Measurements from ENCODE around the gene CCDC92.
A peak's percentile ranks its signal among the peaks of the same experiment; 100 is the strongest.

CCDC92 gene

DNA sequence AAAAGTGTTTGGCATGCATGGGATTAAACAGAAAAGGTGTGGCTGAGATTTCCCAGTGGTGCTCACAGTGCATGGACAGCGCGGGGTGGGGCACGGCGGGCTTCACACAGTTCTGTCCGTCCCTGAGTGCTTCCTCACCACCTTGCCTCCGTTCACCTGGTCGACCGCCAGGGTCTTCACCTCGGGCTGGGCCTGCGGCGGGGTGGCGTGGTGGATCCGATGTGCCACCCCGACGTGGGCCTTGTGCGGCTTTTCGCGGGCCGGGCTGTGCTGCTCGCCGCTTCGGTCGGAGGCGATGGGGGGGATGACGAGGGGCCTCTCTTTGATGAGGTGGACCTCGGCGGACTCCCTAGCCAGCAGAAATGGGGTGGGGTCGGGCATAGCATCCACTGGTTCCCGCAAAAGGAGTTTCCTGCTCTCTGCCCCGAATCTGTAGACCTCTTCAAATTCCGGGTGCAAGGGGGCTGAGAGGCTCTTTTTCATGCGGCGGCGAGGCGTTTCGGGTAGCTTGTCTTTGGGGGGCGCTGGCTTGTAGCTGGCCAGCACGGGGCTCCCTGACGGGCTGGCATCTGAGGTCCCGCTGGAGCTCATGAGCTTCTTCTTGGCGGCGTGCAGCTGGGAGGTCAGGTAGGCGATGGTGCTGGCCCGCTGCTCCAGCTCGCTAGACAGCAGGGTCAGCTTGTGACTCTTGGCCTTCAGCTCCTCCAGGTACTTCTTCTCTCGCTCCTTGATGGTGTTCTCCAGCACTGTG, 35.5 kb downstream of the CCDC92 start:
- H3K4me3 Mint-ChIP-seq = peak overlapping the region; percentile 42 to 43
- H3K36me3 Mint-ChIP-seq = peaks cover 18 to 37% of the 10 kb centered on the region in 2 donors

DNA sequence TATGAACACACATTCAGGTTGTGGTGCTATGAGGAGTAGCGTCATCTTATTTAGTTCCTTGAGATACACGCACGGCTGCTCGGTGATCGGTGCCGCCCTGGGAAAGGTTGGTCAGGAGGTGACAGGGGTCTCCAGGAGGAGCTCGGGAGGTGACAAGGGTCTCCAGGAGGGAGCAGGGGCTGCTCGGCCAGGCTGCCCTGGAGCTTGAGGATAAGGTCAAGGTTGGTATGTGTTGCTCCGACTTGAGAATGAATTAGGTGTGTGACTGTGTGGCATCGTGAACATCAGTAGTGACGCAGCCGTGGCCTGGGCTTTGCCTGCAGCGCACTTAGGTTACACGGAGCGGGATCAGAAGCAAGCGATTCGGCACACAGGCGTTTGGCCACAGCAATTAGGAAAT, 36.2 kb downstream of the CCDC92 start:
- Mint-ChIP-seq H3K27me3 (peaks cover 0 to 9% of the 10 kb centered on the region in 2 donors), H3K27ac (peak overlapping the region; percentile 76), H3K4me3 (no peak overlapping the region), H3K4me1 (peaks cover 20% of the 10 kb centered on the region in 2 donors), H3K9me3 (peaks cover 0 to under 1% of the 10 kb centered on the region in 2 donors), H3K36me3 (peaks cover 12 to 31% of the 10 kb centered on the region in 2 donors)
- ATAC-seq (replicated peaks) (no peak), DNase-seq (no peak)

More for the DNA sequence above, 35.5 kb downstream of the CCDC92 start:
- Mint-ChIP-seq H3K27ac (peak overlapping the region; percentile 81), H3K4me1 (peaks cover 20 to 21% of the 10 kb centered on the region in 2 donors), H3K9me3 (peaks cover 0 to 5% of the 10 kb centered on the region in 2 donors), H3K27me3 (peaks cover 0 to 2% of the 10 kb centered on the region in 2 donors)
- DNase-seq (no peak), ATAC-seq (replicated peaks) (no peak)

- ATAC-seq (replicated peaks) (no peak), DNase-seq (no peak)
- H3K27me3 Mint-ChIP-seq = peaks cover 0 to 9% of the 10 kb centered on the region in 2 donors
- no peak overlapping the region for H3K27ac Mint-ChIP-seq
- peaks cover 20% of the 10 kb centered on the region in 2 donors for H3K4me1 Mint-ChIP-seq
- no peaks in the 10 kb centered on the region for H3K9me3 Mint-ChIP-seq
- H3K4me3 Mint-ChIP-seq = no peak overlapping the region
- peaks cover 7 to 27% of the 10 kb centered on the region in 2 donors for H3K36me3 Mint-ChIP-seq
These were observed 36.7 kb downstream of the CCDC92 start for GRCh38 chr12:123935956-123936355.

- Mint-ChIP-seq H3K4me1 (peaks cover 20% of the 10 kb centered on the region in 2 donors), H3K27me3 (peaks cover 0 to 10% of the 10 kb centered on the region in 2 donors), H3K9me3 (no peaks in the 10 kb centered on the region), H3K36me3 (peaks cover 7 to 21% of the 10 kb centered on the region in 2 donors), H3K4me3 (no peak overlapping the region), H3K27ac (peak overlapping the region; percentile 42)
- DNase-seq = no peak
- peak in 1 of 2 donors; percentile 29 for ATAC-seq (replicated peaks)
These were observed 37.8 kb downstream of the CCDC92 start for GRCh38 chr12:123934829-123935228.

- DNase-seq (no peak), ATAC-seq (replicated peaks) (peak; percentile 35 to 36)
- peaks cover 0 to 17% of the 10 kb centered on the region in 2 donors for H3K27me3 Mint-ChIP-seq
- H3K36me3 Mint-ChIP-seq = peaks cover 7 to 21% of the 10 kb centered on the region in 2 donors
- H3K4me1 Mint-ChIP-seq = peaks cover 19 to 21% of the 10 kb centered on the region in 2 donors
- H3K27ac Mint-ChIP-seq = no peak overlapping the region
- no peaks in the 10 kb centered on the region for H3K9me3 Mint-ChIP-seq
- no peak overlapping the region for H3K4me3 Mint-ChIP-seq
These were observed 38.5 kb downstream of the CCDC92 start for GRCh38 chr12:123934016-123934620.

DNA sequence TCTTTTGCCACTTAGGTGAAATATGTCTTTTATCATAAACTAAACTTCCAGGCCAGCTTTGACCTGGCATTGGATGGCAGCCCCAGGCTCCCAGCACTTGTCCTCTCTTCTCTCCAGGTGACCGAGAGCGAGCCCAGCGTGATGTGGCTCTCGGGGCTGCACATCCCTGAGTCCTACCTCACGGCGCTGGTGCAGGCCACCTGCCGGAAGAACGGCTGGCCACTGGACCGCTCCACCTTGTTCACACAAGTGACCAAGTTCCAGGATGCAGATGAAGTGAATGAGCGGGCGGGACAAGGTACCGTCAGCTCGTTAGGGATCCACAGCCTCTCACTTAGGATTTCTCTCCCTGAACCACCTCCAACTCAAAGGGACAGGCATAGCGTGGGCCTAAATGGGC, 39.4 kb downstream of the CCDC92 start:
- no peak for ATAC-seq (replicated peaks)
- H3K4me3 Mint-ChIP-seq = no peak overlapping the region
- no peak for DNase-seq
- H3K9me3 Mint-ChIP-seq = no peaks in the 10 kb centered on the region
- peaks cover 0 to 24% of the 10 kb centered on the region in 2 donors for H3K27me3 Mint-ChIP-seq
- H3K36me3 Mint-ChIP-seq = peaks cover 7 to 18% of the 10 kb centered on the region in 2 donors
- peaks cover 18% of the 10 kb centered on the region in 2 donors for H3K4me1 Mint-ChIP-seq
- H3K27ac Mint-ChIP-seq = no peak overlapping the region

GRCh38 chr12:123931686-123932321, 40.8 kb downstream of the CCDC92 start:
- Mint-ChIP-seq H3K4me3 (no peak overlapping the region), H3K4me1 (peaks cover 14 to 18% of the 10 kb centered on the region in 2 donors), H3K27me3 (peaks cover under 1 to 38% of the 10 kb centered on the region in 2 donors), H3K36me3 (peaks cover 7 to 10% of the 10 kb centered on the region in 2 donors), H3K9me3 (no peaks in the 10 kb centered on the region), H3K27ac (no peak overlapping the region)
- ATAC-seq (replicated peaks) (no peak), DNase-seq (no peak)

- Mint-ChIP-seq H3K4me1 (peaks cover 12 to 18% of the 10 kb centered on the region in 2 donors), H3K27me3 (peaks cover 4 to 38% of the 10 kb centered on the region in 2 donors), H3K4me3 (no peak overlapping the region), H3K9me3 (no peaks in the 10 kb centered on the region), H3K27ac (no peak overlapping the region), H3K36me3 (no peaks in the 10 kb centered on the region)
- DNase-seq (no peak), ATAC-seq (replicated peaks) (no peak)
These were observed 42.6 kb downstream of the CCDC92 start for GRCh38 chr12:123929946-123930583.

GRCh38 chr12:123928897-123929296, 43.7 kb downstream of the CCDC92 start:
- Mint-ChIP-seq H3K4me3 (peak overlapping the region in 1 of 2 donors; percentile 56), H3K27me3 (peaks cover 15 to 49% of the 10 kb centered on the region in 2 donors), H3K36me3 (no peaks in the 10 kb centered on the region), H3K9me3 (no peaks in the 10 kb centered on the region), H3K4me1 (peaks cover 12 to 18% of the 10 kb centered on the region in 2 donors), H3K27ac (no peak overlapping the region)
- DNase-seq = no peak
- no peak for ATAC-seq (replicated peaks)

DNA sequence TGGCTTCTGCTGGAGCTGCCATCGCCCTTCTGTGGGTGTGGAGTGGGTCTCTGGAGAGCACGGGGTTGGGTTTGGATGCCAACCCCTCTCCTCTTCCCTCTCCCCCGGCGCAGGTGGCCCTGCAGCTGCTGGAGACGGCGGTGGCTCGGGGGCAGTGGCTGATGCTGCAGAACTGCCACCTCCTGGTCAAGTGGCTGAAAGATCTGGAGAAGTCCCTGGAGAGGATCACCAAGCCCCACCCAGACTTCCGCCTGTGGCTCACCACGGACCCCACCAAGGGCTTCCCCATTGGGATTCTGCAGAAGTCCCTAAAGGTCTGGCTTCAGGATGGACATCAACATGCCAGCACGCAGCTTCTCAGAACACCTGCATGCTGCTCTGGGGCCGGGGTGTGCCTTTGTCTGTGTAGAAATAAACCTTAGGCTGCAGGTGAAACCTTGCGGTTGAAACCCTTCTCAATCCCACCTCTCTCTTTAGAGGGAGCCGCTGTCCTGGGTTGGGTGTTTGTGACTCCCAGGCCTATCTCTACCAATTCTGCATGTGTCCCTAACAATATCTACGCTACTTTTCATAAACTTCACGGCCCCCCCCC, 44.3 kb downstream of the CCDC92 start:
- no peaks in the 10 kb centered on the region for H3K36me3 Mint-ChIP-seq
- peaks cover 15 to 53% of the 10 kb centered on the region in 2 donors for H3K27me3 Mint-ChIP-seq
- H3K4me1 Mint-ChIP-seq = peaks cover 12 to 18% of the 10 kb centered on the region in 2 donors
- H3K9me3 Mint-ChIP-seq = no peaks in the 10 kb centered on the region
- H3K4me3 Mint-ChIP-seq = peak overlapping the region in 1 of 2 donors; percentile 56
- H3K27ac Mint-ChIP-seq = no peak overlapping the region
- DNase-seq (peak; percentile 31), ATAC-seq (replicated peaks) (peak; percentile 69 to 75)

DNA sequence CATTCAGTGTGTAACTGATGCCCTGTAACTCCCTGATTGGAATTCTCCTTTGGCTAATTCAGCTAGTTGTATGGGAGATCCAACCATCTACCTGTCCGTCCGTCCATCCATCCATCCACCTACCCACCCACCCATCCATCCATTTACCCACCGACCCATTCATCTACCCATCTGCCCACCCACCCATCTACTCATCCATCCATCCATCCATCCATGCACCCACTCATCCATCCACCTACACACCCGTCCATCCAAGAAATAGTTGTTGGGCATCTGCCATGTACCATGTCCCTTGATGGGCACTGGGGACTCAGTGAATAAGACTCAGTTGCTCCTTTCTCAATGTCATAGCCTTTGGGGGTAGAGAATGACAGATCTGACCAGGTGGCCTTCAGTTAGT, 48.1 kb downstream of the CCDC92 start:
- H3K4me1 Mint-ChIP-seq = peaks cover 14 to 18% of the 10 kb centered on the region in 2 donors
- H3K4me3 Mint-ChIP-seq = no peak overlapping the region
- ATAC-seq (replicated peaks) (no peak), DNase-seq (no peak)
- H3K27me3 Mint-ChIP-seq = peaks cover 19 to 47% of the 10 kb centered on the region in 2 donors
- H3K36me3 Mint-ChIP-seq = no peaks in the 10 kb centered on the region
- no peaks in the 10 kb centered on the region for H3K9me3 Mint-ChIP-seq
- no peak overlapping the region for H3K27ac Mint-ChIP-seq

DNA sequence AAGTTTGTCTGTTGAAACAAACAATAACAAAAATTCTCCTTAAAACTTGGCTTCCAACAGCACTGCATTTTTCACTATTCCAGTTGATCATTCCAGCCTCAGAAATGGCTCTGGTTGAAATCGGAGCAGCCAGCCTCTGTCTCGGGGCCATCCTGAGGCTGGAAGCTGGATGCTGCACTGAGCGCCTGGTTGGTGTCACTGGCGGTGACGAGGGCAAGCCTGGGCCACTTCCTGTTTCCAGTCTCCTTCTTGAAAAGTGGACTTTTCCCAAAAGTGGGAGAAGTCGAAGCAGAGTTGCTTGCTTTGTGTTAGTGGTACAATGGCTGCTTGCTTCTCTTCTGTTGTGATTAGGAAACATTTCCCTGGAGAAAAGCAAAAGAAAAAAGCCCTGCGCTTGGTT, 48.7 kb downstream of the CCDC92 start:
- Mint-ChIP-seq H3K4me3 (peak overlapping the region in 1 of 2 donors; percentile 19), H3K4me1 (peaks cover 13 to 16% of the 10 kb centered on the region in 2 donors), H3K36me3 (no peaks in the 10 kb centered on the region), H3K27ac (no peak overlapping the region), H3K9me3 (no peaks in the 10 kb centered on the region), H3K27me3 (peaks cover 19 to 42% of the 10 kb centered on the region in 2 donors)
- no peak for ATAC-seq (replicated peaks)
- DNase-seq = no peak

- no peak for ATAC-seq (replicated peaks)
- H3K36me3 Mint-ChIP-seq = no peaks in the 10 kb centered on the region
- no peak for DNase-seq
- no peak overlapping the region for H3K4me3 Mint-ChIP-seq
- H3K9me3 Mint-ChIP-seq = no peaks in the 10 kb centered on the region
- peaks cover 19 to 33% of the 10 kb centered on the region in 2 donors for H3K27me3 Mint-ChIP-seq
- peaks cover 6 to 7% of the 10 kb centered on the region in 2 donors for H3K4me1 Mint-ChIP-seq
- H3K27ac Mint-ChIP-seq = no peak overlapping the region
These were observed 49.6 kb downstream of the CCDC92 start for GRCh38 chr12:123923038-123923437.

DNA sequence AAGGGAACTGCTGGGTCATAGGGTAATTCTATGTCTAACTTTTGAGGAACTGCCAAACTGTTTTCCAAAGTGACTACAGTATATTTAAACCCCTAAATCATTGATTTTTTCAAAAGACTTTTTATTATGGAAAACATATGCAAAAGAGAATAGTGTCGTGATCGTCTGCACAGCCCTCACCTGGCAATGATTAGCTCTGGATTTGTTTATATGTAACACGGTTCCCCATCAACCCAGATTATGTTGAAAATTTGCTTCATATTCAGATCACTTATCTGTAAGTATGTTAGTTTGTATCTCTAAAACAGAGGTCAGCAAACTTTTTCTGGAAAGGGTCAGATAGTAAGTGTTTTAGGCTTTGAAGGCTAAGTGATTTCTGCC, 52.7 kb downstream of the CCDC92 start:
- ATAC-seq (replicated peaks) (no peak), DNase-seq (no peak)
- Mint-ChIP-seq H3K36me3 (no peaks in the 10 kb centered on the region), H3K4me3 (no peak overlapping the region), H3K9me3 (no peaks in the 10 kb centered on the region), H3K4me1 (peaks cover 0 to 3% of the 10 kb centered on the region in 2 donors), H3K27me3 (peaks cover 29 to 44% of the 10 kb centered on the region in 2 donors), H3K27ac (no peak overlapping the region)
